NCI-H2171 (cell line): ENCODE results near the gene POU6F2.
A peak's percentile ranks its signal among the peaks of the same experiment; 100 is the strongest.

Source experiments
- DNase-seq: peaks from one replicate; lab custom pipeline; 2025; lab: John Stamatoyannopoulos, UW

Gene POU6F2

GRCh38 chr7:39405581-39405980, 427.9 kb downstream of the POU6F2 start:
- no peak for DNase-seq

GRCh38 chr7:39406467-39406866, 428.8 kb downstream of the POU6F2 start:
- no peak for DNase-seq

- no peak for DNase-seq
Observed at GRCh38 chr7:39407137-39407536, 429.4 kb downstream of the POU6F2 start.

- no peak for DNase-seq
Observed at GRCh38 chr7:39407723-39408122, 430.0 kb downstream of the POU6F2 start.

GRCh38 chr7:39408906-39409305, 431.2 kb downstream of the POU6F2 start:
- no peak for DNase-seq

GRCh38 chr7:39410582-39410981, 432.9 kb downstream of the POU6F2 start:
- DNase-seq, result no peak

GRCh38 chr7:39413636-39414223, 436.0 kb downstream of the POU6F2 start:
- DNase-seq, result no peak

- DNase-seq, result peak; percentile 56
Observed at GRCh38 chr7:39414224-39415035, 436.7 kb downstream of the POU6F2 start.

- DNase-seq, result no peak
Observed at GRCh38 chr7:39415091-39415787, 437.5 kb downstream of the POU6F2 start.

- DNase-seq, result no peak
Observed at GRCh38 chr7:39416866-39417265, 439.2 kb downstream of the POU6F2 start.

- no peak for DNase-seq
Observed at GRCh38 chr7:39417642-39418041, 439.9 kb downstream of the POU6F2 start.

- DNase-seq, result peak; percentile 11
Observed at GRCh38 chr7:39421251-39421650, 443.5 kb downstream of the POU6F2 start.

- DNase-seq, result no peak
Observed at GRCh38 chr7:39421661-39422060, 444.0 kb downstream of the POU6F2 start.

- DNase-seq, result no peak
Observed at GRCh38 chr7:39428221-39428620, 450.5 kb downstream of the POU6F2 start.

- no peak for DNase-seq
Observed at GRCh38 chr7:39429421-39429820, 451.7 kb downstream of the POU6F2 start.

GRCh38 chr7:39430441-39430840, 452.7 kb downstream of the POU6F2 start:
- no peak for DNase-seq

GRCh38 chr7:39430909-39431641, 453.4 kb downstream of the POU6F2 start:
- DNase-seq, result no peak

- DNase-seq, result no peak
Observed at GRCh38 chr7:39432368-39432767, 454.7 kb downstream of the POU6F2 start.

- no peak for DNase-seq
Observed at GRCh38 chr7:39432807-39433416, 455.2 kb downstream of the POU6F2 start.

GRCh38 chr7:39433550-39433949, 455.8 kb downstream of the POU6F2 start:
- DNase-seq, result no peak

GRCh38 chr7:39434012-39434411, 456.3 kb downstream of the POU6F2 start:
- DNase-seq, result no peak

- DNase-seq, result no peak
Observed at GRCh38 chr7:39446546-39446945, 468.8 kb downstream of the POU6F2 start.
